H1 (cell line): Measurements from ENCODE around the gene KLHL3. TPM values are rescaled to one million over a fixed set of nuclear protein-coding genes. Genes with fewer than 3 reads are reported as not detected.

ENCODE experiments used
- CTCF ChIA-PET: fragments of 300-600 bp; sonication (Branson Sonifier 250); formaldehyde crosslinking; loops from one replicate; lab custom pipeline; 2021; ENCODE audit not compliant: partially characterized antibody; lab: Charles Lee
- POLR2A ChIA-PET: fragments of 300-600 bp; sonication (Branson Sonifier 250); formaldehyde crosslinking; loops from one replicate; lab custom pipeline; 2021; ENCODE audit warnings: inconsistent platforms; ENCODE audit not compliant: partially characterized antibody; lab: Charles Lee
- DNase-seq, 2 experiments: peaks; one replicate each; pipeline versions ENCODE4 v3.0.0 to v3.0.0-alpha.2; 2010 to 2022; ENCODE audit warnings: low spot score in 2 of 2, low read depth in 1 of 2, mixed read lengths in 1 of 2
- FAIRE-seq: peaks from 2 replicates; lab custom pipeline; 2011; peaks lifted over from hg19 to GRCh38; lab: Jason Lieb, UNC
- H2AFZ ChIP-seq: 2 replicates; pipeline ENCODE4 v1.8.1; 2012; ENCODE audit warnings: low read length, inconsistent platforms
- H2AK5ac ChIP-seq: 2 replicates; pipeline ENCODE4 v1.6.1; 2013; ENCODE audit warnings: low read depth, low read length
- H2BK120ac ChIP-seq: replicated peaks from 2 replicates; pipeline ENCODE3; 2013; ENCODE audit warnings: low read depth, low read length, inconsistent platforms
- H2BK12ac ChIP-seq: 2 replicates; pipeline ENCODE4 v1.6.1; 2013; ENCODE audit warnings: low read depth, low read length
- H2BK15ac ChIP-seq: 2 replicates; pipeline ENCODE4 v1.6.1; 2013; ENCODE audit warnings: low read length
- H2BK20ac ChIP-seq: 2 replicates; pipeline ENCODE4 v1.6.1; 2013; ENCODE audit warnings: low read length
- H2BK5ac ChIP-seq: 2 replicates; pipeline ENCODE4 v1.6.1; 2013; ENCODE audit warnings: low read depth, low read length
- H3K14ac ChIP-seq: 2 replicates; pipeline ENCODE4 v1.6.1; 2013; ENCODE audit warnings: inconsistent platforms; ENCODE audit not compliant: insufficient read length
- H3K18ac ChIP-seq: 2 replicates; pipeline ENCODE4 v1.6.1; 2013; ENCODE audit warnings: low read length; ENCODE audit errors: extremely low read depth
- H3K23ac ChIP-seq: 2 replicates; pipeline ENCODE4 v1.6.1; 2013; ENCODE audit warnings: inconsistent platforms; ENCODE audit not compliant: insufficient read length
- H3K23me2 ChIP-seq: 2 replicates; pipeline ENCODE4 v1.6.1; 2013; ENCODE audit warnings: low read depth, low read length
- H3K27ac ChIP-seq: 2 replicates; pipeline ENCODE4 v1.6.1; 2011; ENCODE audit warnings: low read depth, low read length, inconsistent platforms
- H3K27me3 ChIP-seq, 4 experiments: replicated peaks in 1 of 4; 1 replicate in 1 of 4; 2 replicates in 3 of 4; pipeline versions ENCODE4 v1.6.1 to v1.8.1; 2011 to 2013; ENCODE audit warnings: low read length in 3 of 4, mild to moderate bottlenecking in 3 of 4, inconsistent platforms in 2 of 4, mixed read lengths in 2 of 4, moderate library complexity in 1 of 4; ENCODE audit not compliant: control insufficient read depth in 3 of 4, insufficient read depth in 3 of 4; ENCODE audit errors: extremely low read depth in 1 of 4
- H3K36me3 ChIP-seq, 4 experiments: 2 replicates each; pipeline versions ENCODE4 v1.6.1 to v1.8.1; 2011 to 2013; ENCODE audit warnings: mild to moderate bottlenecking in 4 of 4, low read length in 3 of 4, moderate library complexity in 2 of 4, control low read depth in 1 of 4, inconsistent platforms in 1 of 4; ENCODE audit not compliant: insufficient read depth in 4 of 4, control insufficient read depth in 2 of 4
- H3K4ac ChIP-seq: replicated peaks from 2 replicates; pipeline ENCODE3; 2013; ENCODE audit warnings: low read length, low read depth, mixed read lengths, inconsistent platforms; ENCODE audit not compliant: insufficient read length
- H3K4me1 ChIP-seq, 4 experiments: replicated peaks in 1 of 4; 1 replicate in 1 of 4; 2 replicates in 3 of 4; pipeline versions ENCODE4 v1.6.1 to v1.8.1; 2011 to 2013; ENCODE audit warnings: low read length in 3 of 4, inconsistent platforms in 2 of 4, mixed read lengths in 1 of 4; ENCODE audit not compliant: insufficient read depth in 4 of 4, control insufficient read depth in 3 of 4
- H3K4me2 ChIP-seq, 2 experiments: 2 replicates each; pipeline versions ENCODE4 v1.6.1 to v1.8.1; 2011 to 2013; ENCODE audit warnings: low read depth in 2 of 2, low read length in 2 of 2, control low read depth in 1 of 2, inconsistent platforms in 1 of 2, mild to moderate bottlenecking in 1 of 2; ENCODE audit not compliant: insufficient read depth in 1 of 2
- H3K4me3 ChIP-seq, 4 experiments: fragments of 200-600, 300-600 bp in 1 of 4; sonication (generic), shearing (Covaris generic), sonication (Bioruptor Twin) in 1 of 4; 2 replicates each; pipeline versions ENCODE4 v1.5.1 to v1.8.1; 2011 to 2016; ENCODE audit warnings: low read length in 4 of 4, low read depth in 3 of 4, control low read depth in 2 of 4, inconsistent platforms in 2 of 4, mild to moderate bottlenecking in 2 of 4, mixed read lengths in 1 of 4, moderate library complexity in 1 of 4; ENCODE audit not compliant: insufficient read depth in 2 of 4; ENCODE audit errors: extremely low read depth in 1 of 4
- H3K56ac ChIP-seq: replicated peaks from 2 replicates; pipeline ENCODE3; 2013; ENCODE audit warnings: low read depth, mild to moderate bottlenecking, mixed read lengths, low read length, inconsistent platforms; ENCODE audit not compliant: insufficient read length
- H3K79me1 ChIP-seq: 2 replicates; pipeline ENCODE4 v1.6.1; 2013; ENCODE audit warnings: low read depth, low read length, control low read depth
- H3K79me2 ChIP-seq, 2 experiments: 2 replicates each; pipeline versions ENCODE4 v1.6.1 to v1.8.1; 2012 to 2013; ENCODE audit warnings: low read length in 2 of 2, mild to moderate bottlenecking in 2 of 2, inconsistent platforms in 1 of 2; ENCODE audit not compliant: insufficient read depth in 2 of 2, control insufficient read depth in 1 of 2
- H3K9ac ChIP-seq, 4 experiments: replicated peaks in 1 of 4; 1 replicate in 1 of 4; 2 replicates in 3 of 4; pipeline versions ENCODE4 v1.6.1 to v1.8.1; 2011 to 2013; ENCODE audit warnings: low read depth in 3 of 4, low read length in 3 of 4, control low read depth in 2 of 4, mild to moderate bottlenecking in 2 of 4, moderate library complexity in 2 of 4, inconsistent platforms in 1 of 4; ENCODE audit errors: extremely low read depth in 1 of 4
- H3K9me3 ChIP-seq, 2 experiments: 2 replicates each; pipeline versions ENCODE4 v1.6.1 to v1.8.1; 2012 to 2013; ENCODE audit warnings: mild to moderate bottlenecking in 2 of 2, moderate library complexity in 2 of 2, control low read depth in 1 of 2, inconsistent platforms in 1 of 2, low read depth in 1 of 2, low read length in 1 of 2, mixed read lengths in 1 of 2; ENCODE audit not compliant: insufficient read depth in 2 of 2
- H4K20me1 ChIP-seq, 2 experiments: replicated peaks in 1 of 2; 2 replicates each; pipeline versions ENCODE3 to v1.8.1; 2011 to 2013; ENCODE audit warnings: inconsistent platforms in 2 of 2, low read length in 2 of 2, mild to moderate bottlenecking in 1 of 2; ENCODE audit not compliant: insufficient read depth in 2 of 2, control insufficient read depth in 1 of 2
- H4K5ac ChIP-seq: 2 replicates; pipeline ENCODE4 v1.6.1; 2013; ENCODE audit warnings: low read length, low read depth, mixed read lengths, inconsistent platforms; ENCODE audit not compliant: insufficient read length
- H4K8ac ChIP-seq: 2 replicates; pipeline ENCODE4 v1.8.0; 2013; ENCODE audit warnings: mild to moderate bottlenecking, moderate library complexity, low read length, inconsistent platforms; ENCODE audit not compliant: insufficient read depth; ENCODE audit errors: extremely low read depth
- H4K91ac ChIP-seq: replicated peaks from 2 replicates; pipeline ENCODE3; 2013; ENCODE audit warnings: low read length, mixed read lengths, inconsistent platforms; ENCODE audit not compliant: insufficient read length
- ASH2L ChIP-seq: fragments of 200-600, 300-600 bp; sonication (generic); IDR thresholded peaks from one replicate; pipeline ENCODE4 v1.7.1; 2017; ENCODE audit warnings: low read length
- BACH1 ChIP-seq: IDR thresholded peaks from 2 replicates; pipeline ENCODE4 v1.6.1; 2012; ENCODE audit warnings: low read length, improper control_type of control experiment
- RAD21 ChIP-seq, 2 experiments: IDR thresholded peaks in 1 of 2; conservative IDR thresholded peaks in 1 of 2; 2 replicates each; pipeline ENCODE4 v1.6.1; 2011; ENCODE audit warnings: low read depth in 2 of 2, low read length in 2 of 2, improper control_type of control experiment in 1 of 2, inconsistent platforms in 1 of 2, mild to moderate bottlenecking in 1 of 2, moderate library complexity in 1 of 2
- RNF2 ChIP-seq: fragments of 200-900, 300-1000 bp; sonication (generic); IDR thresholded peaks from 2 replicates; pipeline ENCODE4 v1.7.1; 2016; ENCODE audit warnings: borderline replicate concordance, low read depth, mild to moderate bottlenecking, antibody characterized with exemption, low read length; ENCODE audit not compliant: poor library complexity, severe bottlenecking; ENCODE audit errors: missing control alignments
- SAP30 ChIP-seq: fragments of 300-600 bp; sonication (generic); IDR thresholded peaks from 2 replicates; pipeline ENCODE4 v1.7.1; 2012; ENCODE audit warnings: low read length, moderate library complexity, mild to moderate bottlenecking, inconsistent platforms; ENCODE audit not compliant: insufficient read depth, insufficient replicate concordance
- SP4 ChIP-seq: IDR thresholded peaks from 2 replicates; pipeline ENCODE4 v1.6.1; 2012; ENCODE audit warnings: low read length, inconsistent platforms
- TAF1 ChIP-seq: IDR thresholded peaks from 2 replicates; pipeline ENCODE4 v1.6.1; 2011; ENCODE audit warnings: mild to moderate bottlenecking, low read depth, low read length
- WGBS, 2 experiments: shearing (Covaris generic) in 1 of 2; methylation state at CpG; one replicate each; pipeline versions ENCODE4 v1.1.6 to v1.1.7; 2013 to 2015; ENCODE audit warnings: low lambda C conversion rate in 2 of 2, mixed read lengths in 2 of 2, inconsistent platforms in 1 of 2, low coverage in 1 of 2, missing lambda C conversion rate in 1 of 2; ENCODE audit not compliant: insufficient replicate concordance in 2 of 2, insufficient coverage in 1 of 2, insufficient read length in 1 of 2; ENCODE audit errors: extremely low coverage in 1 of 2, missing lambda C conversion rate in 1 of 2; 5-methylcytosine and 5-hydroxymethylcytosine counted together
- polyA plus RNA-seq, 7 experiments: library from polyadenylated mRNA; depleted of rRNA in 3 of 7; stranded (reverse) in 5 of 7; unstranded in 2 of 7; fragments of >200 nt in 5 of 7; fragments of 200-250 nt in 2 of 7; gene quantifications; 1 replicate in 5 of 7; 2 replicates in 1 of 7; 4 replicates in 1 of 7; pipeline versions ENCODE4 v1.2.1 to v1.2.3, GENCODE V29; 2011 to 2013; ENCODE audit warnings: missing spikeins in 2 of 7, mixed read lengths in 2 of 7
- total RNA-seq: library from RNA; stranded (reverse); fragmentation: NEBNext Ultra II Directional; extraction: Animal tissue kit (Norgen Biotek cat#: 25700); gene quantifications from 2 replicates; pipeline ENCODE4 v1.2.1, GENCODE V29; 2021
- TF ChIP-seq, protein P1 (sequence below), 3 experiments: IDR thresholded peaks; 1 replicate in 2 of 3; 2 replicates in 1 of 3; pipeline versions ENCODE4 v1.5.1 to v1.6.1; 2011; ENCODE audit warnings: low read length in 3 of 3, mild to moderate bottlenecking in 3 of 3, inconsistent platforms in 2 of 3, low read depth in 1 of 3, moderate library complexity in 1 of 3; ENCODE audit not compliant: insufficient read depth in 1 of 3; ENCODE audit errors: control extremely low read depth in 1 of 3

Gene KLHL3
- total and polyA plus RNA-seq, 2 of the 8 experiments (the other 6 are each of a cell fraction or from before 2014, with no cell fraction given), result 7.4 to 13.7 TPM

DNA sequence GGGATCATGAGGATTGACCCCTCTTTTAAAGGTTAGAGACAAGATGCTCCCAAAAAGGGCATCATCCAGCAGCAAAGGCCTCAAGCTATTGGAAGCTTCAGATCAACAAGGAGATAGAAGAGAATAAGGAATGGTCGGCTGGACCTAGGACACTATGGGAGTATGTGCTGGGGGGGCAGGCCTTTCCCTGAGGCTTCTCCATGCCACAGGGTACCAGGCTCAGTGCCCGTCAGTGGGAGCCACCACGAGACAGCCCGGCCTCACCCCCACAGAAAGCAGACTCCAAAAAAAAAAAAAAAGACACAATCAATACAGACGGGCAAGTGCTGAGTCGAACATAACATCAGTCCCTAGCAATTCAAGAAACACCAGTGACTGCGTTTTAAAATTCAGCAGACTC lies 117.4 kb downstream of the KLHL3 start:
- Histone ChIP-seq H3K9me3 (no peaks in the 10 kb centered on the region), H2AFZ (no peak overlapping the region), H2BK5ac (no peak overlapping the region), H4K91ac (no peak overlapping the region), H2BK120ac (no peak overlapping the region), H3K79me1 (no peaks in the 10 kb centered on the region; the same call in 1 of the 2 replicates), H3K9ac (no peak overlapping the region), H2BK20ac (no peak overlapping the region), H3K4me1 (no peaks in the 10 kb centered on the region; a peak in 1 of 7 replicates), H3K4me3 (no peak overlapping the region), H3K23ac (no peak overlapping the region), H2BK12ac (no peak overlapping the region), H3K56ac (no peak overlapping the region), H3K27ac (no peak overlapping the region), H3K14ac (no peak overlapping the region), H4K8ac (no peak overlapping the region; the same call in 1 of the 2 replicates), H4K5ac (no peak overlapping the region), H3K18ac (no peak overlapping the region), H3K4me2 (no peak overlapping the region), H2AK5ac (no peak overlapping the region), H2BK15ac (no peak overlapping the region), H3K36me3 (peaks cover 0 to 3% (median 0%) of the 10 kb centered on the region in 4 experiments; a peak in 1 of 8 replicates), H3K4ac (no peak overlapping the region), H4K20me1 (peaks cover 0 to 3% of the 10 kb centered on the region in 2 experiments), H3K27me3 (no peaks in the 10 kb centered on the region), H3K23me2 (no peaks in the 10 kb centered on the region), H3K79me2 (no peaks in the 10 kb centered on the region)
- WGBS, 2 experiments, result 86% methylated on average over 6 of the region's 7 CpGs; no CpG with 5 or more reads in 1 of the 2 experiments
- FAIRE-seq (no peak), DNase-seq (no peak)
- no peak for TF ChIP-seq SAP30
- TF ChIP-seq SP4, result no peak
- TF ChIP-seq, protein P1, sequence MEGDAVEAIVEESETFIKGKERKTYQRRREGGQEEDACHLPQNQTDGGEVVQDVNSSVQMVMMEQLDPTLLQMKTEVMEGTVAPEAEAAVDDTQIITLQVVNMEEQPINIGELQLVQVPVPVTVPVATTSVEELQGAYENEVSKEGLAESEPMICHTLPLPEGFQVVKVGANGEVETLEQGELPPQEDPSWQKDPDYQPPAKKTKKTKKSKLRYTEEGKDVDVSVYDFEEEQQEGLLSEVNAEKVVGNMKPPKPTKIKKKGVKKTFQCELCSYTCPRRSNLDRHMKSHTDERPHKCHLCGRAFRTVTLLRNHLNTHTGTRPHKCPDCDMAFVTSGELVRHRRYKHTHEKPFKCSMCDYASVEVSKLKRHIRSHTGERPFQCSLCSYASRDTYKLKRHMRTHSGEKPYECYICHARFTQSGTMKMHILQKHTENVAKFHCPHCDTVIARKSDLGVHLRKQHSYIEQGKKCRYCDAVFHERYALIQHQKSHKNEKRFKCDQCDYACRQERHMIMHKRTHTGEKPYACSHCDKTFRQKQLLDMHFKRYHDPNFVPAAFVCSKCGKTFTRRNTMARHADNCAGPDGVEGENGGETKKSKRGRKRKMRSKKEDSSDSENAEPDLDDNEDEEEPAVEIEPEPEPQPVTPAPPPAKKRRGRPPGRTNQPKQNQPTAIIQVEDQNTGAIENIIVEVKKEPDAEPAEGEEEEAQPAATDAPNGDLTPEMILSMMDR (IDR thresholded peaks at IDR 0.05; ENCODE audit: control extremely low read depth in 1 of 3, insufficient read depth in 1 of 3, low read depth in 1 of 3, low read length in 3 of 3), result no peak
- TF ChIP-seq TAF1, result no peak
- no peak for TF ChIP-seq RAD21 (IDR thresholded peaks at IDR 0.05 in 1 of 2, conservative IDR thresholded peaks at IDR 0.05 in 1 of 2; ENCODE audit: low read depth in 2 of 2, low read length in 2 of 2)
- TF ChIP-seq RNF2, result no peak
- TF ChIP-seq ASH2L, result no peak
- TF ChIP-seq BACH1, result no peak
- CTCF ChIA-PET, result interaction anchor here (0.8 to 6.0 kb wide), 3 partner anchors 11 to 49 kb away, joined by 3 to 38 read pairs (median 3); no protein-coding TSS in a partner anchor
- POLR2A ChIA-PET, result interaction anchor here (1.0 kb wide), 1 partner anchor 11 kb away, joined by 3 read pairs; no protein-coding TSS in a partner anchor
